Astrocyte (in vitro differentiated cells and primary cell): ENCODE results near the gene SPARC. TPM values are rescaled to one million over a fixed set of nuclear protein-coding genes. Genes with fewer than 3 reads are reported as not detected.

Experiments
- DNase-seq: peaks from one replicate; pipeline ENCODE4 v3.0.0-alpha.2; 2010; ENCODE audit warnings: low read depth
- FAIRE-seq: peaks from 2 replicates; lab custom pipeline; 2011; peaks lifted over from hg19 to GRCh38; lab: Jason Lieb, UNC
- H2AFZ ChIP-seq: 2 replicates; pipeline ENCODE4 v1.6.0; 2012; ENCODE audit warnings: low read depth, low read length, inconsistent platforms
- H3K27ac ChIP-seq: 2 replicates; pipeline ENCODE4 v1.5.1; 2011; ENCODE audit warnings: low read depth, low read length, inconsistent platforms
- H3K27me3 ChIP-seq: 2 replicates; pipeline ENCODE4 v1.6.0; 2011; ENCODE audit warnings: low read length, inconsistent platforms; ENCODE audit not compliant: insufficient read depth
- H3K36me3 ChIP-seq: 2 replicates; pipeline ENCODE4 v1.5.1; 2011; ENCODE audit warnings: low read length, inconsistent platforms; ENCODE audit not compliant: insufficient read depth
- H3K4me1 ChIP-seq: 2 replicates; pipeline ENCODE4 v1.5.1; 2011; ENCODE audit warnings: low read length, inconsistent platforms; ENCODE audit not compliant: insufficient read depth
- H3K4me2 ChIP-seq: 2 replicates; pipeline ENCODE4 v1.6.0; 2012; ENCODE audit warnings: low read length, inconsistent platforms
- H3K4me3 ChIP-seq: 2 replicates; pipeline ENCODE4 v1.5.1; 2011; ENCODE audit warnings: low read depth, mild to moderate bottlenecking, low read length, inconsistent platforms; ENCODE audit not compliant: insufficient read depth
- H3K79me2 ChIP-seq: 2 replicates; pipeline ENCODE4 v1.6.0; 2012; ENCODE audit warnings: mild to moderate bottlenecking, low read length, inconsistent platforms; ENCODE audit not compliant: insufficient read depth
- H3K9ac ChIP-seq: 2 replicates; pipeline ENCODE4 v1.6.0; 2012; ENCODE audit warnings: mild to moderate bottlenecking, low read length, inconsistent platforms
- H3K9me3 ChIP-seq: 2 replicates; pipeline ENCODE4 v1.5.1; 2012; ENCODE audit warnings: low read depth, mild to moderate bottlenecking, low read length, inconsistent platforms; ENCODE audit not compliant: insufficient read depth
- H4K20me1 ChIP-seq: 2 replicates; pipeline ENCODE4 v1.6.0; 2012; ENCODE audit warnings: low read length, inconsistent platforms; ENCODE audit not compliant: insufficient read depth
- H3K27ac Mint-ChIP-seq: one replicate; pipeline ENCODE4 v1.8.0; 2021; ENCODE audit warnings: mild to moderate bottlenecking, mixed read lengths; ENCODE audit not compliant: unreplicated experiment
- H3K27me3 Mint-ChIP-seq: one replicate; pipeline ENCODE4 v1.8.0; 2021; ENCODE audit warnings: low read depth, mixed read lengths; ENCODE audit not compliant: unreplicated experiment
- H3K36me3 Mint-ChIP-seq: one replicate; pipeline ENCODE4 v1.8.0; 2021; ENCODE audit warnings: low read depth, mixed read lengths; ENCODE audit not compliant: unreplicated experiment
- H3K4me1 Mint-ChIP-seq: one replicate; pipeline ENCODE4 v1.8.0; 2021; ENCODE audit warnings: low read depth, mixed read lengths; ENCODE audit not compliant: unreplicated experiment
- H3K4me3 Mint-ChIP-seq: one replicate; pipeline ENCODE4 v1.8.0; 2021; ENCODE audit warnings: mild to moderate bottlenecking, moderate library complexity, mixed read lengths; ENCODE audit not compliant: unreplicated experiment
- H3K9me3 Mint-ChIP-seq: one replicate; pipeline ENCODE4 v1.8.0; 2021; ENCODE audit warnings: mild to moderate bottlenecking, mixed read lengths; ENCODE audit not compliant: unreplicated experiment
- EZH2 ChIP-seq: IDR thresholded peaks from 2 replicates; pipeline ENCODE4 v1.6.1; 2012; ENCODE audit warnings: mild to moderate bottlenecking, low read length, inconsistent platforms; ENCODE audit not compliant: insufficient read depth
- total RNA-seq: library from RNA; stranded (reverse); gene quantifications from 2 replicates; pipeline ENCODE4 v1.2.1, GENCODE V29; 2021
- TF ChIP-seq, protein P1 (sequence below): IDR thresholded peaks from 2 replicates; pipeline ENCODE4 v1.5.1; 2011; ENCODE audit warnings: low read depth, mild to moderate bottlenecking, inconsistent platforms, low read length, moderate library complexity; ENCODE audit not compliant: insufficient read depth

SPARC gene
- total RNA-seq, 1 donor from 2014 or later: 15,667 TPM

DNA sequence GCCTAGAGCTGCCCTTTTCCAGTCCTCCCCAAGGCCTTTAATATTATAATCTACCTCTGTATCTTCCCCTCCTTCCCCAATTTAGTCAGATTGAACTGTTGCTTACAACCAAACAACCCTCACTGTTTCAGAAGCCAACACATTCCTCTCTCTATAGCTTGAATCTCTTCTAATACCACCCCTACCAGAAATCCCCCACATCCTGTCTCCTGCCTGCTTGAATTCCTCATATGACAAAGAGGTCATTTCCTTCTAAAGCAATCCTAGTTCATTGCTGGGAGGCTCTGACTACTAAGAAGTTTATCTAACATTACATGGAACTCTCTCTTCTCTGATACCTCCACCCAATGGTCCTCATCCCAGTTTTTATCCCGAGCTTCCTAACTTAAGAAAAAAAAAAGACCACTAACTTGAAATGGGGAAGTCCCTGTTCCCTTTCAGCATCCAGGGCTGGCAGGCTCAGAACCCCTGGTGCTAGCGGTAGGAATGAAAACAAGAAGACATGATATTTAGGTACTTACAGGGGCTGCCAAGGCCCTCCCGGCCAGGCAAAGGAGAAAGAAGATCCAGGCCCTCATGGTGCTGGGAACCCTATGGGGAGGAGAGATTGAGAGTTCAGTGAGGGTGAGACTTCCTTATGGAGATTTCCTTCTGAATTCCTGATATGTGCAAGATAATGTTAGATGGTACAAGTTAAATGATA is 11.0 kb downstream of the SPARC start:
- H3K9ac ChIP-seq: peak overlapping the region; percentile 63

DNA sequence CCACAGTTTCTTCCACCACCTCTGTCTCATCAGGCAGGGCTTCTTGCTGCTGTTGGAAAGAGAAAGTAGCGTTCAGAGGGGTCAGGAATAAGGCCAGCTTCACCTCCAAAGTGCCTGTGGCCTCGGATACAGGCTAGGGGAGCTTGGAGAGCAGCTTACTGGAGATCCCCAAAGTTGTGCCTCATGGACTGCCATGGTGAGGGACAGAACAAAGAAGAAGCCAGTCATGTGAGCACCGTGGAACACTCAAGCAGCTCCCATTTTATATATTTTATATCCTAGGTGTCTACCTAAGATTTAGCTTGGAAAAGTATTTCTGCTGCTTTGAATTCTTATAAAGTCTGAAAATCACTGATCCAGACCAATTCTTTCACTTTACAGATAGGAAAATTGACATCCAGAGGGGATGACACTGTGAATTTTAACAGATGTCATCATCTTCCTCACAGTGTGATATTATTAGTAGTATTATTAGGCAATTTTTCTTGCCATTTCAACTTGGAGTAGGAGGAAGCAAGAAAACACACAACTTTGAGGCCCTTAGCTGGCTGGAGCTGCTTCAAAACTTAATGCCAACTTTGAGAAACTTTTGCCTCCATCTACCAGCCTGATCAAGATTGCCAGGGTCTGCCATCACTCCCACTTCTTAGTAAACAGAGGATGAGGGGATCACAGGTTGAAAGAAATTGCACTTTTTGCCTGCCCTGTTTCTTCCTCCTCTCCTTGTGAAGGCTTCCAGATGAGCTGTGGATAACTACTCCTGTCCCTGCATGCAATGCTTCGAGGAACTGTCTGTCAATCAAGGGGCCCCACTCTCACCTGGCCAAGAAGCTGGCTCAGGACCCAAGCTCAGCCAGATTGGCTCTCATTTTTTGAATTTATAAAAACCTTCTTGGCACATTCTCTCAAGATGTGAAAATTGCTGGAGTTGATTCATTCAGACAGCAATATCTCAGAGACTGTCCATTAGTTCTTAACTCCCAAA is 11.8 kb downstream of the SPARC start:
- H3K36me3 Mint-ChIP-seq: peaks cover 55% of the 10 kb centered on the region
- peak overlapping the region; percentile 87 for H3K27ac Mint-ChIP-seq
- peaks cover 87% of the 10 kb centered on the region for H3K4me1 Mint-ChIP-seq

More for the DNA sequence above, 11.0 kb downstream of the SPARC start:
- peaks cover 94% of the 10 kb centered on the region for H3K4me1 ChIP-seq
- peak overlapping the region; percentile 76 for H3K27ac ChIP-seq
- H3K27me3 ChIP-seq: no peaks in the 10 kb centered on the region
- no peak overlapping the region for H3K4me3 ChIP-seq
- H3K36me3 ChIP-seq: peaks cover 72% of the 10 kb centered on the region
- peak overlapping the region; percentile 99 for H3K4me3 Mint-ChIP-seq
- FAIRE-seq (no peak), DNase-seq (peak; percentile 34)
- no peaks in the 10 kb centered on the region for H3K9me3 Mint-ChIP-seq
- peak overlapping the region; percentile 87 for H3K27ac Mint-ChIP-seq
- peaks cover 98% of the 10 kb centered on the region for H3K79me2 ChIP-seq
- no peak overlapping the region for H2AFZ ChIP-seq
- peak overlapping the region; percentile 92 for H3K4me2 ChIP-seq
- peaks cover 96% of the 10 kb centered on the region for H4K20me1 ChIP-seq
- H3K9me3 ChIP-seq: no peaks in the 10 kb centered on the region
- peaks cover 47% of the 10 kb centered on the region for H3K36me3 Mint-ChIP-seq
- H3K27me3 Mint-ChIP-seq: no peaks in the 10 kb centered on the region
- peaks cover 82% of the 10 kb centered on the region for H3K4me1 Mint-ChIP-seq
- TF ChIP-seq EZH2: no peak
- TF ChIP-seq, protein P1, sequence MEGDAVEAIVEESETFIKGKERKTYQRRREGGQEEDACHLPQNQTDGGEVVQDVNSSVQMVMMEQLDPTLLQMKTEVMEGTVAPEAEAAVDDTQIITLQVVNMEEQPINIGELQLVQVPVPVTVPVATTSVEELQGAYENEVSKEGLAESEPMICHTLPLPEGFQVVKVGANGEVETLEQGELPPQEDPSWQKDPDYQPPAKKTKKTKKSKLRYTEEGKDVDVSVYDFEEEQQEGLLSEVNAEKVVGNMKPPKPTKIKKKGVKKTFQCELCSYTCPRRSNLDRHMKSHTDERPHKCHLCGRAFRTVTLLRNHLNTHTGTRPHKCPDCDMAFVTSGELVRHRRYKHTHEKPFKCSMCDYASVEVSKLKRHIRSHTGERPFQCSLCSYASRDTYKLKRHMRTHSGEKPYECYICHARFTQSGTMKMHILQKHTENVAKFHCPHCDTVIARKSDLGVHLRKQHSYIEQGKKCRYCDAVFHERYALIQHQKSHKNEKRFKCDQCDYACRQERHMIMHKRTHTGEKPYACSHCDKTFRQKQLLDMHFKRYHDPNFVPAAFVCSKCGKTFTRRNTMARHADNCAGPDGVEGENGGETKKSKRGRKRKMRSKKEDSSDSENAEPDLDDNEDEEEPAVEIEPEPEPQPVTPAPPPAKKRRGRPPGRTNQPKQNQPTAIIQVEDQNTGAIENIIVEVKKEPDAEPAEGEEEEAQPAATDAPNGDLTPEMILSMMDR: no peak

More for the DNA sequence above, 11.8 kb downstream of the SPARC start:
- peaks cover 96% of the 10 kb centered on the region for H4K20me1 ChIP-seq
- peak overlapping the region; percentile 63 for H3K9ac ChIP-seq
- H3K4me2 ChIP-seq: peak overlapping the region; percentile 92
- no peaks in the 10 kb centered on the region for H3K27me3 Mint-ChIP-seq
- peaks cover 75% of the 10 kb centered on the region for H3K36me3 ChIP-seq
- peaks cover 94% of the 10 kb centered on the region for H3K4me1 ChIP-seq
- FAIRE-seq (no peak), DNase-seq (no peak)
- H2AFZ ChIP-seq: no peak overlapping the region
- H3K27me3 ChIP-seq: no peaks in the 10 kb centered on the region
- peak overlapping the region; percentile 55 for H3K4me3 Mint-ChIP-seq
- H3K9me3 Mint-ChIP-seq: no peaks in the 10 kb centered on the region
- TF ChIP-seq, protein P1: no peak
- TF ChIP-seq EZH2: no peak
- no peak overlapping the region for H3K4me3 ChIP-seq
- H3K27ac ChIP-seq: peak overlapping the region; percentile 76
- H3K79me2 ChIP-seq: peaks cover 98% of the 10 kb centered on the region
- no peaks in the 10 kb centered on the region for H3K9me3 ChIP-seq
